Suprapubic skin (tissue), 4 donors: ENCODE data around the gene TRO.

Experiments
- POLR2A ChIP-seq, 2 donors: fragments of 450-650 bp; IDR thresholded peaks; one replicate each; pipeline ENCODE4 v1.6.1; 2017; ENCODE audit warnings: antibody characterized with exemption in 2 of 2, mild to moderate bottlenecking in 2 of 2, moderate library complexity in 2 of 2
- POLR2AphosphoS5 ChIP-seq, 3 donors: sonication (generic); formaldehyde crosslinking; IDR thresholded peaks; one replicate each; pipeline ENCODE4 v1.6.1; 2017; ENCODE audit warnings: antibody characterized with exemption in 3 of 3
- TF ChIP-seq, protein P1 (sequence below), 2 donors: fragments of 200-600 bp in 1 of 2; fragments of 450-650 bp in 1 of 2; sonication (generic) in 1 of 2; IDR thresholded peaks; one replicate each; pipeline ENCODE4 v1.5.1; 2016 to 2019; ENCODE audit warnings: antibody characterized with exemption in 2 of 2, mild to moderate bottlenecking in 1 of 2, moderate library complexity in 1 of 2

GRCh38 chrX:54931107-54931506 lies 10.5 kb downstream of the TRO start:
- TF ChIP-seq, protein P1, sequence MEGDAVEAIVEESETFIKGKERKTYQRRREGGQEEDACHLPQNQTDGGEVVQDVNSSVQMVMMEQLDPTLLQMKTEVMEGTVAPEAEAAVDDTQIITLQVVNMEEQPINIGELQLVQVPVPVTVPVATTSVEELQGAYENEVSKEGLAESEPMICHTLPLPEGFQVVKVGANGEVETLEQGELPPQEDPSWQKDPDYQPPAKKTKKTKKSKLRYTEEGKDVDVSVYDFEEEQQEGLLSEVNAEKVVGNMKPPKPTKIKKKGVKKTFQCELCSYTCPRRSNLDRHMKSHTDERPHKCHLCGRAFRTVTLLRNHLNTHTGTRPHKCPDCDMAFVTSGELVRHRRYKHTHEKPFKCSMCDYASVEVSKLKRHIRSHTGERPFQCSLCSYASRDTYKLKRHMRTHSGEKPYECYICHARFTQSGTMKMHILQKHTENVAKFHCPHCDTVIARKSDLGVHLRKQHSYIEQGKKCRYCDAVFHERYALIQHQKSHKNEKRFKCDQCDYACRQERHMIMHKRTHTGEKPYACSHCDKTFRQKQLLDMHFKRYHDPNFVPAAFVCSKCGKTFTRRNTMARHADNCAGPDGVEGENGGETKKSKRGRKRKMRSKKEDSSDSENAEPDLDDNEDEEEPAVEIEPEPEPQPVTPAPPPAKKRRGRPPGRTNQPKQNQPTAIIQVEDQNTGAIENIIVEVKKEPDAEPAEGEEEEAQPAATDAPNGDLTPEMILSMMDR (IDR thresholded peaks at IDR 0.05): no peak
- TF ChIP-seq POLR2A (IDR thresholded peaks at IDR 0.05): no peak
- TF ChIP-seq POLR2AphosphoS5 (IDR thresholded peaks at IDR 0.05): no peak
